Astrocyte (in vitro differentiated cells and primary cell): ENCODE data around the gene GLIPR2. TPM values are rescaled to one million over a fixed set of nuclear protein-coding genes. Genes with fewer than 3 reads are reported as not detected.

Experiments
- DNase-seq: peaks from one replicate; pipeline ENCODE4 v3.0.0-alpha.2; 2010; ENCODE audit warnings: low read depth
- FAIRE-seq: peaks from 2 replicates; lab custom pipeline; 2011; peaks lifted over from hg19 to GRCh38; lab: Jason Lieb, UNC
- H2AFZ ChIP-seq: 2 replicates; pipeline ENCODE4 v1.6.0; 2012; ENCODE audit warnings: low read depth, low read length, inconsistent platforms
- H3K27ac ChIP-seq: 2 replicates; pipeline ENCODE4 v1.5.1; 2011; ENCODE audit warnings: low read depth, low read length, inconsistent platforms
- H3K27me3 ChIP-seq: 2 replicates; pipeline ENCODE4 v1.6.0; 2011; ENCODE audit warnings: low read length, inconsistent platforms; ENCODE audit not compliant: insufficient read depth
- H3K36me3 ChIP-seq: 2 replicates; pipeline ENCODE4 v1.5.1; 2011; ENCODE audit warnings: low read length, inconsistent platforms; ENCODE audit not compliant: insufficient read depth
- H3K4me1 ChIP-seq: 2 replicates; pipeline ENCODE4 v1.5.1; 2011; ENCODE audit warnings: low read length, inconsistent platforms; ENCODE audit not compliant: insufficient read depth
- H3K4me2 ChIP-seq: 2 replicates; pipeline ENCODE4 v1.6.0; 2012; ENCODE audit warnings: low read length, inconsistent platforms
- H3K4me3 ChIP-seq: 2 replicates; pipeline ENCODE4 v1.5.1; 2011; ENCODE audit warnings: low read depth, mild to moderate bottlenecking, low read length, inconsistent platforms; ENCODE audit not compliant: insufficient read depth
- H3K79me2 ChIP-seq: 2 replicates; pipeline ENCODE4 v1.6.0; 2012; ENCODE audit warnings: mild to moderate bottlenecking, low read length, inconsistent platforms; ENCODE audit not compliant: insufficient read depth
- H3K9ac ChIP-seq: 2 replicates; pipeline ENCODE4 v1.6.0; 2012; ENCODE audit warnings: mild to moderate bottlenecking, low read length, inconsistent platforms
- H3K9me3 ChIP-seq: 2 replicates; pipeline ENCODE4 v1.5.1; 2012; ENCODE audit warnings: low read depth, mild to moderate bottlenecking, low read length, inconsistent platforms; ENCODE audit not compliant: insufficient read depth
- H4K20me1 ChIP-seq: 2 replicates; pipeline ENCODE4 v1.6.0; 2012; ENCODE audit warnings: low read length, inconsistent platforms; ENCODE audit not compliant: insufficient read depth
- H3K27ac Mint-ChIP-seq: one replicate; pipeline ENCODE4 v1.8.0; 2021; ENCODE audit warnings: mild to moderate bottlenecking, mixed read lengths; ENCODE audit not compliant: unreplicated experiment
- H3K27me3 Mint-ChIP-seq: one replicate; pipeline ENCODE4 v1.8.0; 2021; ENCODE audit warnings: low read depth, mixed read lengths; ENCODE audit not compliant: unreplicated experiment
- H3K36me3 Mint-ChIP-seq: one replicate; pipeline ENCODE4 v1.8.0; 2021; ENCODE audit warnings: low read depth, mixed read lengths; ENCODE audit not compliant: unreplicated experiment
- H3K4me1 Mint-ChIP-seq: one replicate; pipeline ENCODE4 v1.8.0; 2021; ENCODE audit warnings: low read depth, mixed read lengths; ENCODE audit not compliant: unreplicated experiment
- H3K4me3 Mint-ChIP-seq: one replicate; pipeline ENCODE4 v1.8.0; 2021; ENCODE audit warnings: mild to moderate bottlenecking, moderate library complexity, mixed read lengths; ENCODE audit not compliant: unreplicated experiment
- H3K9me3 Mint-ChIP-seq: one replicate; pipeline ENCODE4 v1.8.0; 2021; ENCODE audit warnings: mild to moderate bottlenecking, mixed read lengths; ENCODE audit not compliant: unreplicated experiment
- EZH2 ChIP-seq: IDR thresholded peaks from 2 replicates; pipeline ENCODE4 v1.6.1; 2012; ENCODE audit warnings: mild to moderate bottlenecking, low read length, inconsistent platforms; ENCODE audit not compliant: insufficient read depth
- total RNA-seq: library from RNA; stranded (reverse); gene quantifications from 2 replicates; pipeline ENCODE4 v1.2.1, GENCODE V29; 2021
- TF ChIP-seq, protein P1 (sequence below): IDR thresholded peaks from 2 replicates; pipeline ENCODE4 v1.5.1; 2011; ENCODE audit warnings: low read depth, mild to moderate bottlenecking, inconsistent platforms, low read length, moderate library complexity; ENCODE audit not compliant: insufficient read depth

GLIPR2 gene
- total RNA-seq, 1 donor from 2014 or later, result 150 TPM

DNA sequence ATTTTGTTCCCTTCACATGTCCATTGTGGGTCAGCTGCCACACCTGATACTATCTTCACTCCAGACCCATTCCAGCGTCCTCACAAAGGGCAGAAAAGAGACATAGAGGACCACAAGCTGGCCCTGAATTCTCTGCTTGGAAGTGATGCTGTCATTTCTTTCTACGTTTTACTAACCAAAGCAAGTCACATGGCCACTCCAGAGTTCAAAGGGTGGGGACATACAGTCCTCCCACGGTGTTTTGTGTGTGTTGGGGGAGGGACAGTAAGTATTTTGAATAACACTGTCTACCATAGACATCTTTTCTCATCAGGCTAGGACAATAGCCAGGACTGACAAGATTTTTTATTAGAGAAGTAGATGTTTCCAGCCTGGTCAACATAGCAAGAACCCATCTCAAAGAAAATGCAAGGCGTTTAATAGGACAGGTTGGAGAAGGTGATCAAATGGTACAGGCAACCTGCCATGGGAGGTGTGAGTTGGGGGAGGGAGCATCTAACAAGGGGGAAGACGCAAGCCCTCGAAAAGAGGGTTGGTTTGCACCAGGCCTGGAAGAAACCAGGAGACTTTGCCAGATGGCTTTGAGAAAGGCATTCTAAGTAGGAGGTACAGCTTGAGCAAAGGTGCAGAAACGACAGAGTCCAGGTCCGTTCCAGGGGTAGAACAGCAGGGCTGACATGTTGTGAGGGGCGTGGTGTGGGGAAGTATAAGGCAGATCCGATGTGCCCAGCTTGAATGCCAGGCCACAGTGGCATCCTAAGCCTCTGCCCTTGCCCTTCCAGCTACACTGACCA, 11.3 kb upstream of the GLIPR2 start:
- FAIRE-seq, result no peak
- H3K27me3 Mint-ChIP-seq, result no peaks in the 10 kb centered on the region
- H3K27ac ChIP-seq, result no peak overlapping the region
- no peak for DNase-seq
- no peaks in the 10 kb centered on the region for H3K9me3 ChIP-seq
- H3K4me3 ChIP-seq, result no peak overlapping the region
- H3K4me1 Mint-ChIP-seq, result no peaks in the 10 kb centered on the region
- H3K4me1 ChIP-seq, result no peaks in the 10 kb centered on the region
- H3K27ac Mint-ChIP-seq, result no peak overlapping the region
- peak overlapping the region; percentile 5 for H3K4me3 Mint-ChIP-seq
- H3K27me3 ChIP-seq, result no peaks in the 10 kb centered on the region
- peaks cover 17% of the 10 kb centered on the region for H3K36me3 ChIP-seq
- TF ChIP-seq, protein P1, sequence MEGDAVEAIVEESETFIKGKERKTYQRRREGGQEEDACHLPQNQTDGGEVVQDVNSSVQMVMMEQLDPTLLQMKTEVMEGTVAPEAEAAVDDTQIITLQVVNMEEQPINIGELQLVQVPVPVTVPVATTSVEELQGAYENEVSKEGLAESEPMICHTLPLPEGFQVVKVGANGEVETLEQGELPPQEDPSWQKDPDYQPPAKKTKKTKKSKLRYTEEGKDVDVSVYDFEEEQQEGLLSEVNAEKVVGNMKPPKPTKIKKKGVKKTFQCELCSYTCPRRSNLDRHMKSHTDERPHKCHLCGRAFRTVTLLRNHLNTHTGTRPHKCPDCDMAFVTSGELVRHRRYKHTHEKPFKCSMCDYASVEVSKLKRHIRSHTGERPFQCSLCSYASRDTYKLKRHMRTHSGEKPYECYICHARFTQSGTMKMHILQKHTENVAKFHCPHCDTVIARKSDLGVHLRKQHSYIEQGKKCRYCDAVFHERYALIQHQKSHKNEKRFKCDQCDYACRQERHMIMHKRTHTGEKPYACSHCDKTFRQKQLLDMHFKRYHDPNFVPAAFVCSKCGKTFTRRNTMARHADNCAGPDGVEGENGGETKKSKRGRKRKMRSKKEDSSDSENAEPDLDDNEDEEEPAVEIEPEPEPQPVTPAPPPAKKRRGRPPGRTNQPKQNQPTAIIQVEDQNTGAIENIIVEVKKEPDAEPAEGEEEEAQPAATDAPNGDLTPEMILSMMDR, result no peak
- H3K9ac ChIP-seq, result no peak overlapping the region
- H3K36me3 Mint-ChIP-seq, result peaks cover 26% of the 10 kb centered on the region
- no peak overlapping the region for H3K4me2 ChIP-seq
- H3K9me3 Mint-ChIP-seq, result no peaks in the 10 kb centered on the region
- H4K20me1 ChIP-seq, result no peaks in the 10 kb centered on the region
- no peak overlapping the region for H2AFZ ChIP-seq
- no peaks in the 10 kb centered on the region for H3K79me2 ChIP-seq

DNA sequence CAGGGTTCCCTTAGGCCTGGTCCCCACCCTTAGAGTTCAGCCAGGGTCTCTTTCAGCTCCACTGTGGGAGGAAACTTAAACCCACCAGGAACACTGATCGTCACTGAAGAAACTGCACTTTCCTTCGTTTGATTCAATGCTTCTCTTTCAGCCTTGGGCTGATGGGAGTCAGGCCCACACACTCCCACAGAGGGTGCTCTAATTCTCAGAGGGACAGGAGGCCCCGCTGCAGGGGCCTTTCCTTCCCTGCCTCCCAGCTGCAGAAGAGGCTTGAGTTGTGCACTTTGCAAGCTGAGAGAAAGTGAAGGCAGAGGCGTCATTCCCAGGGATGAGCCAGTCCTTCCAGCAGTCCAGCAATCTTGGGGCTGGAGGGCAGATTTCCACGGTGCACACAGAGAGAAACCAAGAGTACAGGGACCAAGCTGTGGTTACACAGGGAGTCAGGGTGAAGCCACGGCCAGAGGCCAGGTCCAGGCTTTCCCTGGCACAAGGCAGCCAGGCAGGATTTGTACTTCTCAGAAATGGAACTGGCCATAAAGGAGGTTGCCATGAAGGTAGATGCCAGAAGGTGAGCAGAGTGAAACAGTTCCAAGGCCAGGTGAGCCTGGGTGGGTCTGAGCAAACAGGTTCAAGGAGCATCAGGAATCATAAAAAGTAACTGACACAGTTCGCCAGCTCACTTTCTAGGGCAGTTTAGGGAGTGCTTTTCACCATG, 10.4 kb upstream of the GLIPR2 start:
- Histone ChIP-seq H2AFZ (no peak overlapping the region), H3K4me3 (no peak overlapping the region), H3K9me3 (no peaks in the 10 kb centered on the region), H3K27ac (no peak overlapping the region), H3K27me3 (no peaks in the 10 kb centered on the region), H3K9ac (no peak overlapping the region), H3K36me3 (peaks cover 17% of the 10 kb centered on the region), H3K79me2 (no peaks in the 10 kb centered on the region), H3K4me1 (no peaks in the 10 kb centered on the region), H4K20me1 (no peaks in the 10 kb centered on the region), H3K4me2 (no peak overlapping the region)
- Mint-ChIP-seq H3K4me1 (no peaks in the 10 kb centered on the region), H3K9me3 (no peaks in the 10 kb centered on the region), H3K4me3 (no peak overlapping the region), H3K36me3 (peaks cover 24% of the 10 kb centered on the region), H3K27ac (no peak overlapping the region), H3K27me3 (no peaks in the 10 kb centered on the region)
- no peak for DNase-seq
- TF ChIP-seq, protein P1, result no peak
- TF ChIP-seq EZH2, result no peak
- no peak for FAIRE-seq
